Mucosa of descending colon (tissue), 3 donors: ENCODE results near the gene DDRGK1. TPM values are rescaled to one million over a fixed set of nuclear protein-coding genes. Genes with fewer than 3 reads are reported as not detected.
A peak's percentile ranks its signal among the peaks of the same experiment; 100 is the strongest.

Experiments used
- ATAC-seq: fragments of 200-7000 bp; cut with Tn5 transposase; one replicate; pipeline ENCODE4 v1.9.1; 2020; ENCODE audit warnings: mild to moderate bottlenecking, moderate library complexity
- DNase-seq, 3 donors: peaks; one replicate each; pipeline ENCODE4 v3.0.0-alpha.2; 2020
- H3K36me3 ChIP-seq: fragments of 200-600 bp; one replicate; pipeline ENCODE4 v1.8.0; 2021; ENCODE audit warnings: low read depth, mild to moderate bottlenecking
- H3K4me1 ChIP-seq: fragments of 200-600 bp; one replicate; pipeline ENCODE4 v1.8.0; 2021; ENCODE audit warnings: low read depth, mild to moderate bottlenecking
- H3K4me3 ChIP-seq: fragments of 200-600 bp; one replicate; pipeline ENCODE4 v1.8.0; 2021; ENCODE audit warnings: mild to moderate bottlenecking
- H3K9me3 ChIP-seq: fragments of 200-600 bp; one replicate; pipeline ENCODE4 v1.8.0; 2021; ENCODE audit warnings: mild to moderate bottlenecking
- CTCF ChIP-seq: fragments of 200-600 bp; IDR thresholded peaks from one replicate; pipeline ENCODE4 v1.8.0; 2022; ENCODE audit warnings: antibody characterized with exemption, mild to moderate bottlenecking
- intact Hi-C, 2 donors: fragments of 100-400 bp; cut with DNase I in 1 of 2; cut with micrococcal nuclease in 1 of 2; formaldehyde crosslinking; loops; one replicate each; pipeline versions ENCODE4 v1.11.0 to v1.11.1; 2022; cut with DNase I, micrococcal nuclease
- total RNA-seq, 3 donors: library from RNA; stranded (reverse); fragmentation: NEBNext Ultra II Directional in 2 of 3; extraction: Animal tissue kit (Norgen Biotek cat#: 25700) in 2 of 3; gene quantifications; one replicate each; pipeline versions ENCODE4 v1.2.1 to v1.2.4, GENCODE V29; 2021 to 2023
- donor health status: DM: no; HTN: no; CAD: no; lungs with moderate emphysema.
- donor health status: DM: no; HTN: no; CAD: no.
- donor health status: DM: no; HTN: yes; CAD: no.

DDRGK1 gene
- total RNA-seq, 3 donors from 2014 or later, result 51.3 to 80.3 (median 62.9) TPM

GRCh38 chr20:3177746-3178485 is 26.6 kb downstream of the DDRGK1 start:
- Histone ChIP-seq H3K4me3 (no peak overlapping the region), H3K9me3 (no peaks in the 10 kb centered on the region), H3K4me1 (peaks cover 1% of the 10 kb centered on the region), H3K36me3 (no peaks in the 10 kb centered on the region)
- no peak for TF ChIP-seq CTCF
- intact Hi-C loops, result no loop called here
- ATAC-seq (no peak), DNase-seq (peak in 1 of 3 donors; percentile 7)

GRCh38 chr20:3175270-3175669 is 29.2 kb downstream of the DDRGK1 start:
- H3K36me3 ChIP-seq, result no peaks in the 10 kb centered on the region
- DNase-seq (no peak), ATAC-seq (no peak)
- TF ChIP-seq CTCF, result no peak
- intact Hi-C loops, result no loop called here
- H3K4me1 ChIP-seq, result peaks cover 4% of the 10 kb centered on the region
- H3K4me3 ChIP-seq, result no peak overlapping the region
- H3K9me3 ChIP-seq, result no peaks in the 10 kb centered on the region

- no peak for ATAC-seq
- intact Hi-C loops, result no loop called here
- H3K36me3 ChIP-seq, result no peaks in the 10 kb centered on the region
Observed at GRCh38 chr20:3174442-3175261, 29.8 kb downstream of the DDRGK1 start.

GRCh38 chr20:3173610-3174441 is 30.7 kb downstream of the DDRGK1 start:
- intact Hi-C loops, result no loop called here

More at GRCh38 chr20:3174442-3175261, 29.8 kb downstream of the DDRGK1 start:
- Histone ChIP-seq H3K4me1 (peaks cover 4% of the 10 kb centered on the region), H3K4me3 (no peak overlapping the region), H3K9me3 (no peaks in the 10 kb centered on the region)
- DNase-seq, result no peak
- no peak for TF ChIP-seq CTCF

More at GRCh38 chr20:3173610-3174441, 30.7 kb downstream of the DDRGK1 start:
- H3K4me1 ChIP-seq, result peaks cover 4% of the 10 kb centered on the region
- peak; percentile 92 to 95 (median 92) for DNase-seq
- no peak for TF ChIP-seq CTCF
- H3K4me3 ChIP-seq, result peak overlapping the region; percentile 30
- ATAC-seq, result peak; percentile 97
- H3K9me3 ChIP-seq, result no peaks in the 10 kb centered on the region
- no peaks in the 10 kb centered on the region for H3K36me3 ChIP-seq
